GM10248 (cell line): Measurements from ENCODE around the gene SNAPC2.

ENCODE experiments used
- CTCF ChIA-PET: fragments of 300-600 bp; sonication (Branson Sonifier 250); formaldehyde crosslinking; extraction: SDS; loops from one replicate; lab custom pipeline; 2021; ENCODE audit warnings: antibody characterized with exemption; lab: Yijun Ruan, JAX
- POLR2A ChIA-PET: fragments of 350-650 bp; sonication (Branson Sonifier 250); formaldehyde crosslinking; extraction: SDS; loops from one replicate; lab custom pipeline; 2020; ENCODE audit warnings: antibody characterized with exemption; lab: Yijun Ruan, JAX
- DNase-seq: peaks from one replicate; pipeline ENCODE4 v3.0.0; 2012; ENCODE audit errors: extremely low spot score
- TF ChIP-seq, protein P1 (sequence below): IDR thresholded peaks from 2 replicates; pipeline ENCODE4 v1.5.1; 2012; ENCODE audit warnings: mild to moderate bottlenecking, low read depth; ENCODE audit errors: extremely low read depth, missing control alignments, control extremely low read depth

Gene SNAPC2

DNA sequence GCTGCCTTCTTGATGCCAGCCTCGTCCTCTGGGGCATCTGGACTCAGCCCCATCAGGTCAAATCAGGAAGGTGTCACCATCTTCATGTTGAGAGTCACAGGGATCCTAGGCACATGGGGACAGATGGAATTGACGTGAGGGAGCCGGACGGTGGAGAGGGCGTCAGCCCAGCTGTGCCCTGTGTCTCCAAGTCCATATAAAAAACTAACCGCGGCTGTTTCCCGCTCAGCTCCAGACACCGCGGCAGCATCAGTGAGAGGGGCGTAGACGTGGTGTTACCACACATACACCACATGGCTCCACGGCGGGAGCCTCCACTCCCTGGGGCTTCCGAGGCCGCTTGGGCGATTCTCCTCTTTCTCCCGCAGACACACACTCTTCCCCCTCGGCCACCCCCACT, 40.3 kb upstream of the SNAPC2 start:
- CTCF ChIA-PET: interaction anchor here (1.5 to 2.0 kb wide), 2 partner anchors 11 to 28 kb away, joined by 6 to 9 read pairs; no protein-coding TSS in a partner anchor
- POLR2A ChIA-PET: no interaction called here
- DNase-seq: no peak
- TF ChIP-seq, protein P1, sequence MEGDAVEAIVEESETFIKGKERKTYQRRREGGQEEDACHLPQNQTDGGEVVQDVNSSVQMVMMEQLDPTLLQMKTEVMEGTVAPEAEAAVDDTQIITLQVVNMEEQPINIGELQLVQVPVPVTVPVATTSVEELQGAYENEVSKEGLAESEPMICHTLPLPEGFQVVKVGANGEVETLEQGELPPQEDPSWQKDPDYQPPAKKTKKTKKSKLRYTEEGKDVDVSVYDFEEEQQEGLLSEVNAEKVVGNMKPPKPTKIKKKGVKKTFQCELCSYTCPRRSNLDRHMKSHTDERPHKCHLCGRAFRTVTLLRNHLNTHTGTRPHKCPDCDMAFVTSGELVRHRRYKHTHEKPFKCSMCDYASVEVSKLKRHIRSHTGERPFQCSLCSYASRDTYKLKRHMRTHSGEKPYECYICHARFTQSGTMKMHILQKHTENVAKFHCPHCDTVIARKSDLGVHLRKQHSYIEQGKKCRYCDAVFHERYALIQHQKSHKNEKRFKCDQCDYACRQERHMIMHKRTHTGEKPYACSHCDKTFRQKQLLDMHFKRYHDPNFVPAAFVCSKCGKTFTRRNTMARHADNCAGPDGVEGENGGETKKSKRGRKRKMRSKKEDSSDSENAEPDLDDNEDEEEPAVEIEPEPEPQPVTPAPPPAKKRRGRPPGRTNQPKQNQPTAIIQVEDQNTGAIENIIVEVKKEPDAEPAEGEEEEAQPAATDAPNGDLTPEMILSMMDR: no peak

DNA sequence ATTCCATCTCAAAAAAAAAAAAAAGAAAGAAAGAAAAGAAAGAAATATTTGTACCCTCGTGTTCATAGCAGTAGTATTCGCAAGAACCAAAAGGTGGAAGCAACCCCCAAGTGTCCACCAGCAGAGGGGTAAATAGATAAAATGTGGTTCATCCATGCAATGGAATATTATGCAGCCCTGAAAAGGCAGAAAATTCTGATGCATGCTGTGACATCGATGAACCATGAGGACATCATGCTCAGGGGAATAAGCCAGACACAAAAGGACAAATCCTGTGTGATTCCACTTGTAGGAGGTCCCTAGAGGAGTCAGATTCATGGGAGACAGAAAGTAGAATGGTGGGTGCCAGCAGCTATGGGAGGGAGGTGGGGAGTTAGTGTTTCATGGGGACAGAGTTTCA, 38.2 kb upstream of the SNAPC2 start:
- CTCF ChIA-PET: interaction anchor here (0.8 to 5.3 kb wide), 6 partner anchors 10 to 313 kb away, joined by 3 to 25 read pairs (median 4); no protein-coding TSS in a partner anchor
- POLR2A ChIA-PET: no interaction called here
- no peak for DNase-seq
- TF ChIP-seq, protein P1: no peak

GRCh38 chr19:7883105-7883504, 37.0 kb upstream of the SNAPC2 start:
- ChIA-PET CTCF (interaction anchor here (5.3 kb wide), 1 partner anchor 14 kb away, joined by 25 read pairs; no protein-coding TSS in a partner anchor), POLR2A (interaction anchor here (0.7 kb wide), 1 partner anchor 14 kb away, joined by 7 read pairs; no protein-coding TSS in a partner anchor)
- DNase-seq: no peak
- TF ChIP-seq, protein P1: no peak

DNA sequence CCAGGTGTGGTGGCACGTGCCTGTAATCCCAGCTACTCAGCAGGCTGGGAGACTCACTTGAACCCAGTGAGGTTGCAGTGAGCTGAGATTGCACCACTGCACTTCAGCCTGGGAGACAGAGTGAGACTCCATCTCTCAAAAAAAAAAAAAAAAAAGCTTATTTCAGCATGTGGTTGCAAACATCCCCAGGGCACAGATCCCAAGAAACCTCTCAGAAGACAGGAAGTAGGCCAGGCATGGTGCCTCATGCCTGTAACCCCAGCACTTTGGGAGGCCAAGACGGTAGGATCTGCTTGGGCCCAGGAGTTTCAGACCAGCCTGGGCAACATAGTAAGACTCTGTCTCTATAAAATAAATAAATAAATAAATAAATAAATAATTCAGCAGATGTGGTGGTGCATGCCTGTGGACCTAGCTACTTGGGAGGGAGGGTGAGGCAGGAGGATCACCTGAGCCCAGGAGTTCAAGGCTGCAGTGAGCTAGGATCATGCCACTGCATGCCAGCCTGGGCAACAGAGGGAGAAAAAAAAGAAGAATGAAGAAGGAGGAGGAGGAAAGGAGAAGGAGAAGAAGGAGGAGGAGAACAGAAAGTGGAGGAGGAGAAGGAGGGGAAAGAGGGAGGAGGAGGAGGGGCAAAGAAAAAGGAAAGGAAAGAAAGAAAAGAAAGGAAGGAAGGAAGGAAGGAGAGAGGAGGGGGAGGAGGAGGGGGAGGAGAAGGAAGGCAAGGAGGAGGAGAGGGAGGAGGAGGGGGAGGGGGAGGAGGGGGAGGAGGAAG, 36.2 kb upstream of the SNAPC2 start:
- no peak for DNase-seq
- CTCF ChIA-PET: interaction anchor here (5.3 kb wide), 1 partner anchor 15 kb away, joined by 25 read pairs; no protein-coding TSS in a partner anchor
- POLR2A ChIA-PET: interaction anchor here (0.7 kb wide), 1 partner anchor 15 kb away, joined by 7 read pairs; no protein-coding TSS in a partner anchor
- TF ChIP-seq, protein P1: no peak

DNA sequence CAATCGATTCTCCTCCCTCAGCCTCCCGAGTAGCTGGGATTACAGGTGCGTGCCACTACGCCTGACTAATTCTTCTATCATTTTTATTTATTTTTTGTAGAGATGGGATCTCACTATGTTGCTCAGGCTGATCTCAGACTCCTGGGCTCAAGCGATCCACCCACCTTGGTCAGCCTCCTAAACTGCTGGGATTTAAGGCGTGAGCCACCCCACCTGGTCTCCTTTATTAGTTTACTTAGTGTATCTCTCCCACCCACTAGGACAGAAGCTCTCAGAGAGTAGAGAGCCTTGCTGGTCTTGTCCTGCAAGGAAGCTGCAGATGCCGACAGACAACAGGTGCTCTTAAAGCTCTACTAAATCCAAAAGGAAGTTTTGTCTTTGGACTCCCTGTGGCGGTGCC, 34.3 kb upstream of the SNAPC2 start:
- DNase-seq: no peak
- ChIA-PET POLR2A (no interaction called here), CTCF (interaction anchor here (1.2 to 5.3 kb wide), 4 partner anchors 17 to 317 kb away, joined by 3 to 25 read pairs (median 4); partner anchors contain the start of gene MAP2K7)
- TF ChIP-seq, protein P1: no peak

DNA sequence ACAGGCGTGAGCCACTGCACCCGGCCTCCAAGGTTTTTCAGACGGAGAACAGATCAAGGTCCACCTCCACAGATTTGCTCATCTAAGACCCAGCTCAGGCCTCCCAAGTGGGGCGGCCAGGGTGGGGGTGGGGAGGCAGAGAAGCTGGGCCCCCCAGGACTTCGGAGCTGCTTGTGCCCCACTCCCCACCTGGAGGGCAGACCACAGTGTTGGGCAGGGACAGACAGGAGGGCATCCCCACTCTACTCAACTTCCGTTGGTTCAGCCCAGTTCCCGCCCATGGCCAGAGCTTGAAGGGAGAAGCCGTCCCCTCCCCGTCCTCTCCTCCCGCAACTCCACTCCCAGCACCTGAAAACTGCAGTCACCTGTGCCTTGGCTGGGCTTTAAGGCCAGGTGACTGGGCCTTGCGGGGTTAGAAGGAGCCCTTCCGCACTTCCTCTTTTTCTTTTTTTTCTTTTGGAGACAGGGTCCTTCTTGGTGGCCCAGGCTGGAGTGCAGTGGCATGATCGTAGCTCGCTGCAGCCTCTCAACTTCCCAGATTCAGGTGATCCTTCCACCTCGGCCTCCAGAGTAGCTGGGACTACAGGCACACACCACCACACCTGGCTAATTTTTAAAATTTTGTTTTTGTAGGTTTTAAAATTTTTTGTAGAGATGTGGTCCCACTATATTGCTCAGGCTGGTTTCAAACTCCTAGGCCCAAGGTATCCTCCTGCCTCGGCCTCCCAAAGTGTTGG, 32.6 kb upstream of the SNAPC2 start:
- POLR2A ChIA-PET: no interaction called here
- TF ChIP-seq, protein P1: no peak
- CTCF ChIA-PET: interaction anchor here (5.3 kb wide), 1 partner anchor 19 kb away, joined by 25 read pairs; no protein-coding TSS in a partner anchor
- DNase-seq: no peak
